PC-3 (cell line): Measurements from ENCODE around the gene METTL8. TPM values are rescaled to one million over a fixed set of nuclear protein-coding genes. Genes with fewer than 3 reads are reported as not detected.

Experiments used
- ATAC-seq: fragments of 200-7000 bp; cut with Tn5 transposase; 2 replicates; pipeline ENCODE4 v1.9.1; 2020; ENCODE audit warnings: mild to moderate bottlenecking, moderate library complexity
- BruUV-seq: library from RNA; stranded (reverse); fragments of 400-500 nt; replicated peaks from 2 replicates; lab custom pipeline; 2021; lab: Mats Ljungman, UMichigan
- CTCF ChIA-PET: fragments of 300-600 bp; sonication (Branson Sonifier 250); formaldehyde crosslinking; loops from one replicate; lab custom pipeline; 2022; ENCODE audit warnings: antibody characterized with exemption; lab: Charles Lee
- POLR2A ChIA-PET: fragments of 300-600 bp; sonication (Branson Sonifier 250); formaldehyde crosslinking; loops from one replicate; lab custom pipeline; 2022; ENCODE audit warnings: antibody characterized with exemption; ENCODE audit not compliant: unreplicated experiment; lab: Charles Lee
- DNase-seq: peaks from one replicate; pipeline ENCODE4 v3.0.0-alpha.2; 2015
- H2AFZ ChIP-seq: fragments of 300-600 bp; sonication (generic); 2 replicates; pipeline ENCODE4 v1.6.0; 2016; ENCODE audit warnings: antibody characterized with exemption, low read length
- H3F3A ChIP-seq: fragments of 300-600 bp; sonication (generic); one replicate; pipeline ENCODE4 v1.6.0; 2017; ENCODE audit warnings: antibody characterized with exemption, low read length, control low read depth, mild to moderate bottlenecking; ENCODE audit not compliant: unreplicated experiment
- H3K27ac ChIP-seq: fragments of 300-600 bp; sonication (generic); 2 replicates; pipeline ENCODE4 v1.5.1; 2016; ENCODE audit warnings: mild to moderate bottlenecking, low read length
- H3K27me3 ChIP-seq: fragments of 300-600 bp; sonication (generic); 2 replicates; pipeline ENCODE4 v1.6.1; 2016; ENCODE audit warnings: low read length, mixed read lengths
- H3K36me3 ChIP-seq: fragments of 300-600 bp; sonication (generic); 2 replicates; pipeline ENCODE4 v1.6.1; 2016; ENCODE audit warnings: low read depth, mixed run types, low read length, mixed read lengths
- H3K4me1 ChIP-seq: fragments of 300-600 bp; sonication (generic); 2 replicates; pipeline ENCODE4 v1.5.1; 2016; ENCODE audit warnings: low read length; ENCODE audit not compliant: insufficient read depth
- H3K4me2 ChIP-seq: fragments of 300-600 bp; sonication (generic); 2 replicates; pipeline ENCODE4 v1.6.0; 2016; ENCODE audit warnings: low read length
- H3K4me3 ChIP-seq: fragments of 300-600 bp; sonication (generic); 2 replicates; pipeline ENCODE4 v1.5.1; 2016; ENCODE audit warnings: mild to moderate bottlenecking, low read length, mixed read lengths
- H3K79me2 ChIP-seq: fragments of 300-600 bp; sonication (generic); 2 replicates; pipeline ENCODE4 v1.6.1; 2017; ENCODE audit warnings: low read length, mixed read lengths
- H3K9ac ChIP-seq: fragments of 300-600 bp; sonication (generic); 2 replicates; pipeline ENCODE4 v1.6.0; 2016; ENCODE audit warnings: mild to moderate bottlenecking, low read length
- H3K9me2 ChIP-seq: fragments of 300-600 bp; sonication (generic); replicated peaks from 2 replicates; pipeline ENCODE4 v1.6.1; 2016; ENCODE audit warnings: mixed run types, low read length, mixed read lengths
- H3K9me3 ChIP-seq: fragments of 300-600 bp; sonication (generic); 2 replicates; pipeline ENCODE4 v1.6.1; 2016; ENCODE audit warnings: low read length, mixed read lengths
- H4K20me1 ChIP-seq: fragments of 300-600 bp; sonication (generic); 2 replicates; pipeline ENCODE4 v1.6.1; 2016; ENCODE audit warnings: low read length, mixed read lengths
- CTCF ChIP-seq: fragments of 300-600 bp; sonication (generic); conservative IDR thresholded peaks from 2 replicates; pipeline ENCODE4 v1.5.1; 2017; ENCODE audit warnings: antibody characterized with exemption, low read depth, mild to moderate bottlenecking, low read length
- EZH2 ChIP-seq: fragments of 300-600 bp; sonication (generic); IDR thresholded peaks from one replicate; pipeline ENCODE4 v1.6.1; 2017; ENCODE audit warnings: antibody characterized with exemption, mild to moderate bottlenecking, low read length; ENCODE audit not compliant: unreplicated experiment
- EZH2phosphoT487 ChIP-seq: fragments of 300-600 bp; sonication (generic); IDR thresholded peaks from 2 replicates; pipeline ENCODE4 v1.6.1; 2018; ENCODE audit warnings: mild to moderate bottlenecking, antibody characterized with exemption, low read length, borderline replicate concordance
- intact Hi-C: fragments of 100-400 bp; cut with micrococcal nuclease; formaldehyde crosslinking; loops from 2 replicates; pipeline ENCODE4 v1.9.0; 2023
- total RNA-seq: library from RNA; depleted of rRNA; stranded (reverse); fragments of >200 nt; gene quantifications from 2 replicates; pipeline ENCODE4 v1.2.3, GENCODE V29; 2014

METTL8 gene
- total RNA-seq, 1 experiment from 2014 or later: 10.8 TPM

- intact Hi-C loops: loop anchor here (5.0 kb wide), 1 partner anchor 462 kb away; no protein-coding TSS in a partner anchor
- Histone ChIP-seq H3K4me2 (peak within 1 kb of the TSS; percentile 89), H3K9me2 (no peaks in the 10 kb centered on the region), H3K9me3 (peaks cover 6% of the 10 kb centered on the region), H4K20me1 (no peaks in the 10 kb centered on the region), H3K79me2 (peaks cover 64% of the 10 kb centered on the region), H3K27ac (peak within 1 kb of the TSS; percentile 90), H2AFZ (peak within 1 kb of the TSS; percentile 86), H3K4me1 (peaks cover 19% of the 10 kb centered on the region), H3K4me3 (peak within 1 kb of the TSS; percentile 90), H3K27me3 (no peaks in the 10 kb centered on the region), H3K36me3 (peaks cover 23% of the 10 kb centered on the region), H3K9ac (peak within 1 kb of the TSS; percentile 95), H3F3A (no peaks in the 10 kb centered on the region)
- peak; percentile 97 for DNase-seq
- ChIA-PET POLR2A (interaction anchor here (0.5 to 0.6 kb wide), 2 partner anchors 280 to 404 kb away, joined by 3 to 9 read pairs; no protein-coding TSS in a partner anchor), CTCF (interaction anchor here (0.6 kb wide), 1 partner anchor 14 kb away, joined by 3 read pairs; no protein-coding TSS in a partner anchor)
- ATAC-seq: peak; percentile 94
- BruUV-seq: no TSS peak
- TF ChIP-seq EZH2phosphoT487 (0 out of 2 replicates have a peak, but pooled peaks have one; percentile 46), CTCF (no peak)
These were observed 511 bp upstream of the METTL8 start, which contains the start of gene DCAF17 for GRCh38 chr2:171434013-171434989. DCAF17 (plus strand) TSS chr2:171434226; CDS start chr2:171434578, 352 bp downstream.

- Histone ChIP-seq H3K9me2 (no peaks in the 10 kb centered on the region), H3K36me3 (peaks cover 23% of the 10 kb centered on the region), H2AFZ (peak overlapping the region; percentile 85), H3F3A (no peaks in the 10 kb centered on the region), H3K4me1 (peaks cover 19% of the 10 kb centered on the region), H4K20me1 (no peaks in the 10 kb centered on the region), H3K79me2 (peaks cover 66% of the 10 kb centered on the region), H3K27ac (peak overlapping the region; percentile 90), H3K4me2 (peak overlapping the region; percentile 89), H3K27me3 (no peaks in the 10 kb centered on the region), H3K4me3 (peak overlapping the region; percentile 90), H3K9me3 (peaks cover 6% of the 10 kb centered on the region), H3K9ac (peak overlapping the region; percentile 95)
- ChIA-PET POLR2A (interaction anchor here (0.5 to 0.6 kb wide), 2 partner anchors 279 to 403 kb away, joined by 3 to 9 read pairs; no protein-coding TSS in a partner anchor), CTCF (no interaction called here)
- DNase-seq (peak; percentile 66), ATAC-seq (peak; percentile 18)
- intact Hi-C loops: loop anchor here (1.0 to 5.0 kb wide), 2 partner anchors 162 to 461 kb away; no protein-coding TSS in a partner anchor
- TSS peak; percentile 72 for BruUV-seq
- TF ChIP-seq EZH2phosphoT487: no peak
- no peak for TF ChIP-seq EZH2
- no peak for TF ChIP-seq CTCF
These were observed 624 bp downstream of the METTL8 start for GRCh38 chr2:171432969-171433762.
